GM21737 (cell line): ENCODE measurements around the gene DDX42.
A peak's percentile ranks its signal among the peaks of the same experiment; 100 is the strongest.

Source experiments
- ATAC-seq: cut with Tn5 transposase; IDR thresholded peaks from one replicate; pipeline ENCODE4 v1.9.1; 2021; ENCODE audit warnings: mild to moderate bottlenecking, moderate library complexity; ENCODE audit not compliant: unreplicated experiment

DDX42 gene

GRCh38 chr17:63774141-63774968, at the start of gene DDX42:
TSS of gene DDX42 (plus strand) at chr17:63774170. CDS start at chr17:63787050, 12,880 bp downstream.
- peak; percentile 1 for ATAC-seq

- no peak for ATAC-seq
Observed at GRCh38 chr17:63735691-63736090, 38.3 kb upstream of the DDX42 start.

- no peak for ATAC-seq
Observed at GRCh38 chr17:63740464-63741142, 33.4 kb upstream of the DDX42 start.

- peak; percentile 23 for ATAC-seq
Observed at GRCh38 chr17:63741143-63741407, 32.9 kb upstream of the DDX42 start.

- peak; percentile 87 for ATAC-seq
Observed at GRCh38 chr17:63741408-63742173, 32.4 kb upstream of the DDX42 start, which contains the start of gene STRADA. TSS of gene STRADA (minus strand) at chr17:63741799. CDS start at chr17:63728369, 13,430 bp downstream.

- ATAC-seq: no peak
Observed at GRCh38 chr17:63751806-63752205, 22.2 kb upstream of the DDX42 start.

GRCh38 chr17:63752707-63753106, 21.3 kb upstream of the DDX42 start:
- ATAC-seq: no peak

- ATAC-seq: no peak
Observed at GRCh38 chr17:63753215-63753614, 20.8 kb upstream of the DDX42 start.

- ATAC-seq: no peak
Observed at GRCh38 chr17:63754046-63754445, 19.9 kb upstream of the DDX42 start.

- no peak for ATAC-seq
Observed at GRCh38 chr17:63758428-63758827, 15.5 kb upstream of the DDX42 start.

- no peak for ATAC-seq
Observed at GRCh38 chr17:63760771-63761539, 13.0 kb upstream of the DDX42 start.

GRCh38 chr17:63762161-63763078, 11.6 kb upstream of the DDX42 start:
- no peak for ATAC-seq

GRCh38 chr17:63764716-63765115, 9.3 kb upstream of the DDX42 start:
- no peak for ATAC-seq

- no peak for ATAC-seq
Observed at GRCh38 chr17:63766754-63767153, 7.2 kb upstream of the DDX42 start.

GRCh38 chr17:63768433-63768832, 5.5 kb upstream of the DDX42 start:
- no peak for ATAC-seq

- ATAC-seq: no peak
Observed at GRCh38 chr17:63772801-63773271, 1.1 kb upstream of the DDX42 start.

GRCh38 chr17:63773272-63774140, 464 bp upstream of the DDX42 start, which contains the start of gene CCDC47:
TSS of gene CCDC47 (minus strand) at chr17:63773597. CDS start at chr17:63766175, 7,422 bp downstream.
- peak; percentile 77 for ATAC-seq

- ATAC-seq: no peak
Observed at GRCh38 chr17:63774969-63775265, 947 bp downstream of the DDX42 start.

GRCh38 chr17:63775420-63775819, 1.4 kb downstream of the DDX42 start:
- no peak for ATAC-seq
